Vagina (tissue), 2 donors: ENCODE results near the gene MIF4GD.

Experiments used
- CTCF ChIP-seq, 3 experiments: fragments of 450-650 bp in 2 of 3; fragments of 200-600 bp in 1 of 3; sonication (generic) in 1 of 3; IDR thresholded peaks; one replicate each; pipeline ENCODE4 v1.5.1; 2017 to 2019; ENCODE audit warnings: antibody characterized with exemption in 3 of 3, mild to moderate bottlenecking in 2 of 3, moderate library complexity in 2 of 3
- POLR2A ChIP-seq, 2 donors: fragments of 450-650 bp; IDR thresholded peaks; one replicate each; pipeline ENCODE4 v1.6.1; 2017; ENCODE audit warnings: antibody characterized with exemption in 2 of 2, mild to moderate bottlenecking in 2 of 2, moderate library complexity in 2 of 2
- POLR2AphosphoS5 ChIP-seq, 2 donors: sonication (generic); formaldehyde crosslinking; IDR thresholded peaks; one replicate each; pipeline ENCODE4 v1.9.0; 2017; ENCODE audit warnings: antibody characterized with exemption in 2 of 2, mild to moderate bottlenecking in 2 of 2, low read depth in 1 of 2; ENCODE audit not compliant: insufficient read depth in 1 of 2

DNA sequence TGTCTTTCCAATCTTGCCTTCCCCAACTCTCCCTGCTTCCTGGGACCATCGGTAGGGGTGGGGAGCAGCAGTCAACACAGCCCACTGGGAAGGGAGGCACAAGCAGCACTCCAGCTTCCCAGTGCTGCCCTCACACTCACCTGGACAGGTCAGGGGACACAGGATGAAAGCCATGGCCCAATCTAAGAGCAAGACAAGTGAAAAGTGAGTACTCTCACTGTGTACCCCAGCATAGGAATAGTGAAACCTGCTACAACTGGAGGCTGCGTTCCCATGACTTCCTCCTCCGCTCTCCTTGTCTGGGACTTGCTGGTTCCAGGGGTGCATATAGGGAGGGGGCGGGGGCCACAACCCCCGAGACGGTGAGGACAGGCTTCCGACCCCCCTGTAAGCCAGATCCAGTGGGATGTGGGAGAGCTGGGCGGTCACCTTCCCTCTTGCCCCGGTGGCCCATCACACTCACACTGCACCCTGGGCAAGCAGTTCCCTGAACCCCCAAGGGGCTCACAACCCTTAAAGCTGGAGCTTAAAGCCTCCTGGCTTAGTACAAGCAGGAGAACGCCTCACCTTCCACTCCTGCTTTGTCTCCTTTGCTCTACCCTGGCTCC is 47.7 kb upstream of the MIF4GD start:
- no peak for TF ChIP-seq POLR2A (IDR thresholded peaks at IDR 0.05)
- no peak for TF ChIP-seq CTCF (IDR thresholded peaks at IDR 0.05)
- TF ChIP-seq POLR2AphosphoS5 (IDR thresholded peaks at IDR 0.05; ENCODE audit: insufficient read depth in 1 of 2, low read depth in 1 of 2): no peak
